Esophagus (tissue), 2 donors: ENCODE measurements around the gene TNIK. TPM values are rescaled to one million over a fixed set of nuclear protein-coding genes. Genes with fewer than 3 reads are reported as not detected.

ENCODE experiments used
- H3K27ac ChIP-seq, 2 donors: one replicate each; pipeline ENCODE4 v1.5.1; 2013; ENCODE audit warnings: low read depth in 2 of 2, mild to moderate bottlenecking in 2 of 2, inconsistent platforms in 1 of 2, low read length in 1 of 2, moderate library complexity in 1 of 2
- H3K27me3 ChIP-seq, 2 donors: one replicate each; pipeline ENCODE4 v1.6.1; 2013; ENCODE audit warnings: low read length in 2 of 2, control low read depth in 1 of 2, mild to moderate bottlenecking in 1 of 2; ENCODE audit not compliant: insufficient read depth in 2 of 2, control insufficient read depth in 1 of 2
- H3K36me3 ChIP-seq, 2 donors: one replicate each; pipeline ENCODE4 v1.6.1; 2013; ENCODE audit warnings: low read length in 1 of 2; ENCODE audit not compliant: control insufficient read depth in 2 of 2, insufficient read depth in 2 of 2
- H3K4me1 ChIP-seq, 2 donors: one replicate each; pipeline ENCODE4 v1.6.1; 2013; ENCODE audit warnings: low read length in 1 of 2; ENCODE audit not compliant: control insufficient read depth in 2 of 2, insufficient read depth in 2 of 2
- H3K4me3 ChIP-seq, 2 donors: one replicate each; pipeline ENCODE4 v1.5.1; 2013; ENCODE audit warnings: low read length in 2 of 2, mild to moderate bottlenecking in 2 of 2, low read depth in 1 of 2, moderate library complexity in 1 of 2
- H3K9me3 ChIP-seq, 2 donors: one replicate each; pipeline ENCODE4 v1.6.1; 2013; ENCODE audit warnings: mild to moderate bottlenecking in 2 of 2, low read depth in 1 of 2, low read length in 1 of 2, moderate library complexity in 1 of 2; ENCODE audit not compliant: control insufficient read depth in 2 of 2, insufficient read depth in 1 of 2
- WGBS, 2 donors: extraction: QIAGEN DNeasy Blood & Tissue Kit; methylation state at CpG; one replicate each; pipeline ENCODE4 v1.1.7; 2013; 5-methylcytosine and 5-hydroxymethylcytosine counted together
- polyA plus RNA-seq, 2 donors: library from polyadenylated mRNA; stranded (reverse); fragments of 200-250 nt; gene quantifications; one replicate each; pipeline ENCODE4 v1.2.3, GENCODE V29; 2013
- donor health status: healthy with polysubstance abuse.
- donor health status: Bipolar disorder and iron deficiency.

The TNIK gene
- polyA plus RNA-seq, 2 donors: 2.2 to 3.2 TPM

DNA sequence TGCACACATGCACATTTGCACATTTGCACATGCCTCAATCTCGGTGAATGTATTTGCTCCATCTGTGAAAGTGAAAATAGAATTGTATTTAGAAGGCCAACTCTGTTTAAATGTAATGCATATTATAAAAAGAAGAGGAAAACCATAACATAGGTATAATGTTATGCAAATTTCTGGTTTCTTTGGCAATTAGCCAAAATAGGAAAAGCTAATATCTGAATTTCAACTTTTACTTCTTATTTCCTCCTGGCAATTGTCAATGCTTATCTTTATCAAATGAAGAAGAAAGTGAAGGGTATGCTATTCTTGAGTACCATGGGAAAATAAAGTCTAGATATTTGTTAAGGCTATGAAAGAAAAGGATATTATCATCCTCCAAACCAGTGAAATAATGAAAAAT lies 357.0 kb downstream of the TNIK start:
- H3K27ac ChIP-seq: no peak overlapping the region
- no peaks in the 10 kb centered on the region for H3K27me3 ChIP-seq
- WGBS, 2 donors: 96% methylated on average over 1 of the region's 1 CpG
- no peak overlapping the region for H3K4me3 ChIP-seq
- no peaks in the 10 kb centered on the region for H3K4me1 ChIP-seq
- peaks cover 2 to 3% of the 10 kb centered on the region in 2 donors for H3K36me3 ChIP-seq
- no peaks in the 10 kb centered on the region for H3K9me3 ChIP-seq

DNA sequence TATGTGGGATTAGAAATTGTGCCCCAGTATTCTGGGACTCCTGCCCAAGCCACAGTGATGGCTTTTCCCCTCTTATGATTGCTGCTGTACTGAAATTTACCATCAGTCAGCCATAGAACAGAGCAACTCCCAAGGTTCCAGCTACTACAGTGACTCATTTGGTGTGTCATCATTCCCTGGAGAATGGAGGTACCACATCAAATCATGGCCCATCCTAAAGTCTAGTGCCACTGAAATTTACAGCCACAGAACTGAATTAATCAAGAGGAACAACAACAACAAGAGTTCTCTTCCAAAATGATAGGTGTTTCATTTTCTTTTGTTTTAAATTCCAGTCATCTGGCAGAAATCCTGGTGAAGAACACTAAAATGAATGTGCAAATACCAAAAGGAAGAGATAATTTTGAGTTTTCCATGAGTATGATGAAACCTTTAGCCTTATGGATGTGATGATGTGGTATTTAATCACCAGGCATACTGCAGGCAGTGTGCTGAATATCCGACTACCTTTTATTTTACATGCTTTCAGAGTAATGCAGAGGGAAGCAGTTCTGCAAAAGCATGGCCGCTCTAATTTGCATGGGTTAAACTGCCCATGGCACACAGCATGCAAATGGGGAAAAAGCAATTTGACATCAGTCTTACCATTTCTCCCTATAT lies 358.1 kb downstream of the TNIK start:
- Histone ChIP-seq H3K27me3 (no peaks in the 10 kb centered on the region), H3K9me3 (no peaks in the 10 kb centered on the region), H3K27ac (no peak overlapping the region), H3K4me1 (no peaks in the 10 kb centered on the region), H3K36me3 (peaks cover 2 to 3% of the 10 kb centered on the region in 2 donors), H3K4me3 (no peak overlapping the region)
- 96 to 97% methylated on average over 2 of the region's 2 CpGs for WGBS, 2 donors

DNA sequence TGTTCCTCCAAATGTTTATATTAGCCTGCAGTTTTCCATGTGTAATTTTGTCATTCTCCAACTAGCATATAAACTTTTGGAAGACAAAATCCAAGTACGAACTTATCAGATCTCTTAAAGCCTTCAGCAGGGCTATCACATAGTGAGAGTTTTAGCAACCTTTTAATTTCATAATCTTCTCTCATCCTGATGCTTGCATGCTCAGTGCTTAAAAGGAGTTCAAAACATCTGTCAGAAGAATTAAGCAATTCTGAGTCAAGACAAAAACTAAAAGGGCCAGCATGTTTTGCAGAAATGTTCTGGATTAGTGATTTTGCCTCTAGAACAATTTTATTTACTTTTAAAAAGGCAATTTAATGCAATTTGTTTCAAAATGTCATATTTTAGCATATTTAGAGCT lies 360.3 kb downstream of the TNIK start:
- Histone ChIP-seq H3K36me3 (peaks cover 2 to 3% of the 10 kb centered on the region in 2 donors), H3K4me1 (no peaks in the 10 kb centered on the region), H3K9me3 (no peaks in the 10 kb centered on the region), H3K4me3 (no peak overlapping the region), H3K27me3 (no peaks in the 10 kb centered on the region), H3K27ac (no peak overlapping the region)
- 86 to 89% methylated on average over 1 of the region's 1 CpG for WGBS, 2 donors

DNA sequence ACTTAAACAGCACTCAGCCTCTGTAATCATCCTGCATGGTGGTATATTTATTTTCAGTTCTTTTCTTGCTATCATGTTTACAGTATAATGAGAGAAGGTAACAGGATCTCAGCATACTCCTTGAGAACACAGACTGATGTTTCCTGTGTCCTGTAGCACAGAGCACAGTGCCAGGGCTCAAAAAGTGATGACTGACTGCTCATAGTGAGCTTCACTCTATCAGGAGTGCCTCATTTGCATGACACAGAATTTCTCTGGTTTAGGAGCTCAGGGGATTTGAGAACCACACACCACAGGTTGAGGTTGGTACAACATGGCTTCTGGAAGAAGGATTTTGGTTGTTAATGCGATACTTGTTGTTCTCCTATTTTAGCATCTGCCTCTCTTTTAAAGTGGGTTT lies 365.1 kb downstream of the TNIK start:
- H3K4me1 ChIP-seq: peaks cover 0 to under 1% of the 10 kb centered on the region in 2 donors
- peaks cover 0 to 2% of the 10 kb centered on the region in 2 donors for H3K36me3 ChIP-seq
- H3K4me3 ChIP-seq: no peak overlapping the region
- no peak overlapping the region for H3K27ac ChIP-seq
- no peaks in the 10 kb centered on the region for H3K9me3 ChIP-seq
- WGBS, 2 donors: 93 to 100% methylated on average over 1 of the region's 1 CpG
- no peaks in the 10 kb centered on the region for H3K27me3 ChIP-seq

DNA sequence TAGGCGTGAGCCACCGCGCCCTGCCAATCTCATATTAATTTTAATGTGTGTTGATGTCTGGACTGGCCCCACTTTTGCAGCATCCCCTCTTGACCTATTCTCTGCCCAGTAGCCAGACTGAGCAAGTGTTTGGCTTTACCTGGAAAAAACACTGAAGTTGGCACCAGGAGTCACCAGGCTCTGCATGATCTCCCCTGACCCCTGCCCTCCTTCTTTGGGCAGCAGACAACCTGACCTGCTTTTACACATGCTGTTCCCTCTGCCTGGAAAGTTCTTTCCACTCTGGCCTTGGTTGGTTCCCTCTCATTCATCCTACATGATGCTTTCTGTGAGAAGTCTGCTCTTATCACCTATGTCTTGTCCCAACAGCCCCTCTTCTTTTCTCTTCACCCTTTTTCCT lies 365.8 kb downstream of the TNIK start:
- WGBS, 2 donors: 98 to 100% methylated on average over 3 of the region's 3 CpGs
- Histone ChIP-seq H3K4me3 (no peak overlapping the region), H3K36me3 (peaks cover 0 to under 1% of the 10 kb centered on the region in 2 donors)

DNA sequence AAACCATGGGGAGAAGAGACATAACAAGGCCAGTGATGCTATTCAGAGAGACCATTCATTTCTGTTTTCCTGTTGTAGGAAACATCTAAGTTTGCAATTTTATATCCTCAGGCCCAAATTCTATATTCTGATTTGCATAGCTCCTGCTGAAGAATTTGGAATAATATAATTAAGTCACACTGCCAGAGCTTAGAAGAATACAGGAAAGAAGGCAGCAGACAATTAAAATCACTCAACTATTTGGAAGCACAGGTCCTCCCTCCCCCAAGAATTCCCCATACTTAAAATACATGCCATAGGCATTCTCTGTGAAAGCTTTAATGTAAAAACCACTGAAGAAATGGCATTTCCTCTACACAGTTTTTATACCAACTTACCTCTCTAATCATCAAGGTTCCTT lies 366.7 kb downstream of the TNIK start:
- H3K4me3 ChIP-seq: no peak overlapping the region
- H3K27me3 ChIP-seq: no peaks in the 10 kb centered on the region
- H3K9me3 ChIP-seq: no peaks in the 10 kb centered on the region
- no peaks in the 10 kb centered on the region for H3K36me3 ChIP-seq
- peaks cover 0 to 4% of the 10 kb centered on the region in 2 donors for H3K4me1 ChIP-seq
- no peak overlapping the region for H3K27ac ChIP-seq

More for the DNA sequence above, 365.8 kb downstream of the TNIK start:
- Histone ChIP-seq H3K9me3 (no peaks in the 10 kb centered on the region), H3K4me1 (peaks cover 0 to 4% of the 10 kb centered on the region in 2 donors), H3K27ac (no peak overlapping the region), H3K27me3 (no peaks in the 10 kb centered on the region)

DNA sequence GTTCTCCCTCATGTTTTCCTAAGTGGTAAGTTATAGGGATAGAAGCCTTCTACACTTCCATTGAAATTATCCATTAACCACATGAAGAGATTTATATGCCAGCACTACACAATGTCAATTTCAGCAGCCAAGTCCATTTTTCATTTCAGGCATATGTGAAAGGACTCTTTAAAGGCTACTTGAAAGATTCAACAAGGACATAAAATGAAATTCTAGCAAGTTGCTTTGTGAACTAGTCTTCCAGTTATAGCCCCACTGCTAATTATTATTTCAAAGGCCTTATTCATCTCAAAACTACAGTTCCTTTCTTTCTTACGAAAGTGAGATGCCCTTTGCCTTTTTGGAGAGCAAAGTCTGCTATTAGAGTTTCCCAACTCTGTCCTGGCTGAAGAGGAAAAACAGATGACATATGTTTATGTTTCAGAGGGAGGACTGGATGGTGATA lies 367.7 kb downstream of the TNIK start:
- 58 to 65% methylated on average over 1 of the region's 1 CpG for WGBS, 2 donors
- no peak overlapping the region for H3K27ac ChIP-seq
- H3K27me3 ChIP-seq: no peaks in the 10 kb centered on the region
- H3K36me3 ChIP-seq: no peaks in the 10 kb centered on the region
- no peaks in the 10 kb centered on the region for H3K9me3 ChIP-seq
- no peak overlapping the region for H3K4me3 ChIP-seq
- H3K4me1 ChIP-seq: peaks cover 0 to 4% of the 10 kb centered on the region in 2 donors

DNA sequence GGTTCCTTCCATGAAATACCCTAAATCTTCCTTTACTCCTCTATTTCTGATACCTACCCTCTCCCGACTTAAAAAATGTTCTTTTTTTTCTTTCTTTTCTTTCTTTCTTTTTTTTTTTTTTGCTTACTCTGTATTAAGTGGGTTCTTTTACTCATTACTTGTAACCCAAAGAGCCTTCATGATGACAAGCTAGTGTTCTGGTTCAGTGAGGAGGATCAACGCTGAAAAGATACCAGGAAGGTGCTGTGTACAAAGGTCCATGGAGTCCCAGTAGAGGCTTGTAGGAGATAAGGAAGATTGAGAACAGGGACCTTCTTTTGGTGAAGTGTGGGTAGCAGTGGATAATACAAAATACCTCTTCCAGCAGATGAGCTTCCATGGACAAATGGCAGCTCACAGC lies 369.9 kb downstream of the TNIK start:
- H3K36me3 ChIP-seq: peaks cover 0 to 2% of the 10 kb centered on the region in 2 donors
- WGBS, 2 donors: 97 to 98% methylated on average over 2 of the region's 2 CpGs
- no peaks in the 10 kb centered on the region for H3K9me3 ChIP-seq
- H3K27me3 ChIP-seq: no peaks in the 10 kb centered on the region
- H3K4me3 ChIP-seq: no peak overlapping the region
- H3K27ac ChIP-seq: no peak overlapping the region
- H3K4me1 ChIP-seq: peaks cover 0 to 4% of the 10 kb centered on the region in 2 donors

DNA sequence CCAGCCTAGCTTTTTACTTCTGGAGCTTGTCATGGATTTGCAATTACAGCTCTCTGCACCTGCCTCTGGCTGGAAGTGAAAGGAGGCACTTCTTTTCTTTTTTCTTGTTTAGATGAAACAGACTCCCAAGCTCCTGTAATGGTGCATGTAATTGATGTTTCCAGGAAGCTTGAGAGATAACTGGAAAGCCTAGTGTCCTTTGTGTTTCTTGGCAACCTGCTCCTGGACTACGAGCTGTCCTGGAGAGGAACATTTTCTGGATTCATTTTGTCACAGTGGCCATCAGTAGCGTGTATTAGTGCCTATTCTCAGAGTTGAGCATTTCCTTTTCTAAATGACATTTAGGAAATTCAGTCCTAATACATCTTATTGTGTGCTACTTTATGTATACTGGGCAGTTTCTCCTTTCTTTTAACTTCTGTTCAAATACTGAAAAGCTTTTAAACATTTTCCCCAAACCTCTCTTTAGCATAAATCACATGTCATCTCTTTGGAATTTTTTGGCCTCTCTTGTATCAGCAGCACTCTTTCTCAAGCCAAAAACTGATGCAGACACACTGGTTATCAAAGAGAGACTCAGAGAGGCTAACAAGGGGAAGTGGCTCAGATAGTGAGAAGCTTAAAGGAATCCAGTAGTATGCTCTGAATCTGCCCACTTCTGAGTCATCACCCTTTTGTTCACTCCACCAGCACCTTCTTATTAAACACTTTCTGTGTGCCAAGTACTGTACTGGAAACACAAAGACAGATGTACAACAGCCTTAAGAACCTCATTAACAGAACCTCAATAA lies 371.0 kb downstream of the TNIK start:
- Histone ChIP-seq H3K27ac (no peak overlapping the region), H3K4me3 (no peak overlapping the region), H3K36me3 (peaks cover 0 to 2% of the 10 kb centered on the region in 2 donors), H3K27me3 (no peaks in the 10 kb centered on the region), H3K4me1 (peaks cover 0 to 4% of the 10 kb centered on the region in 2 donors), H3K9me3 (no peaks in the 10 kb centered on the region)
- 30 to 53% methylated on average over 2 of the region's 2 CpGs for WGBS, 2 donors
